Ishikawa (cell line): ENCODE results near the gene PLA2R1.

Source experiments
- CEBPB ChIP-seq: IDR thresholded peaks from 2 replicates; pipeline ENCODE4 v1.6.1; 2012
- CREB1 ChIP-seq: IDR thresholded peaks from 2 replicates; pipeline ENCODE4 v1.6.1; 2012; ENCODE audit warnings: low read depth
- EGR1 ChIP-seq: IDR thresholded peaks from 2 replicates; pipeline ENCODE4 v1.6.1; 2012
- EP300 ChIP-seq: IDR thresholded peaks from 2 replicates; pipeline ENCODE4 v1.6.1; 2012; ENCODE audit warnings: borderline replicate concordance
- FOXM1 ChIP-seq: IDR thresholded peaks from 2 replicates; pipeline ENCODE4 v1.6.1; 2012; ENCODE audit warnings: low read depth, borderline replicate concordance
- MAX ChIP-seq: IDR thresholded peaks from 2 replicates; pipeline ENCODE4 v1.6.1; 2012
- NFIC ChIP-seq: IDR thresholded peaks from 2 replicates; pipeline ENCODE4 v1.6.1; 2012
- RAD21 ChIP-seq: IDR thresholded peaks from 2 replicates; pipeline ENCODE4 v1.6.1; 2012; ENCODE audit warnings: low read depth
- REST ChIP-seq: IDR thresholded peaks from 2 replicates; pipeline ENCODE4 v1.6.1; 2012; ENCODE audit warnings: low read depth, mild to moderate bottlenecking
- TAF1 ChIP-seq: IDR thresholded peaks from 2 replicates; pipeline ENCODE4 v1.6.1; 2012; ENCODE audit warnings: low read depth, mild to moderate bottlenecking
- TCF12 ChIP-seq: IDR thresholded peaks from 2 replicates; pipeline ENCODE4 v1.6.1; 2012; ENCODE audit warnings: low read depth
- TEAD4 ChIP-seq: IDR thresholded peaks from 2 replicates; pipeline ENCODE4 v1.6.1; 2012
- USF1 ChIP-seq: IDR thresholded peaks from 2 replicates; pipeline ENCODE4 v1.6.1; 2012
- YY1 ChIP-seq: IDR thresholded peaks from 2 replicates; pipeline ENCODE4 v1.6.1; 2012; ENCODE audit warnings: low read depth
- ZBTB7A ChIP-seq: IDR thresholded peaks from 2 replicates; pipeline ENCODE4 v1.6.1; 2012; ENCODE audit warnings: low read depth

Gene PLA2R1

GRCh38 chr2:159894145-159894838 lies 168.1 kb downstream of the PLA2R1 start:
- TF ChIP-seq USF1 (peak; percentile 22; the same call in 1 of the 2 replicates), MAX (no peak)

- TF ChIP-seq ZBTB7A (no peak), USF1 (no peak), CEBPB (no peak), YY1 (no peak), MAX (no peak), REST (no peak), NFIC (no peak), TEAD4 (no peak), EP300 (no peak), EGR1 (no peak), FOXM1 (no peak), TAF1 (no peak), TCF12 (no peak), CREB1 (no peak), RAD21 (no peak)
Measured at GRCh38 chr2:159892990-159893810, 169.2 kb downstream of the PLA2R1 start.

- TF ChIP-seq TEAD4 (0 out of 2 replicates have a peak, but pooled peaks have one; percentile 26), TAF1 (no peak), USF1 (no peak), RAD21 (no peak), NFIC (peak; percentile 48)
Measured at GRCh38 chr2:159891917-159892730, 170.3 kb downstream of the PLA2R1 start.

GRCh38 chr2:159891267-159891588 lies 171.2 kb downstream of the PLA2R1 start:
- TF ChIP-seq YY1 (no peak), REST (no peak), RAD21 (no peak), USF1 (no peak), CREB1 (no peak), CEBPB (no peak), NFIC (no peak), MAX (no peak), FOXM1 (no peak)
